K562 (cell line): Measurements from ENCODE around the gene L3MBTL1. TPM values are rescaled to one million over a fixed set of nuclear protein-coding genes. Genes with fewer than 3 reads are reported as not detected.
A peak's percentile ranks its signal among the peaks of the same experiment; 100 is the strongest.

ENCODE experiments used
- AFF4 ChIP-seq: sonication (generic); formaldehyde crosslinking; IDR thresholded peaks from 2 replicates; pipeline ENCODE4 v1.8.0; 2023; ENCODE audit warnings: mild to moderate bottlenecking, missing genetic modification reagents
- ARID4B ChIP-seq: sonication (generic); formaldehyde crosslinking; IDR thresholded peaks from 2 replicates; pipeline ENCODE4 v1.8.0; 2022; ENCODE audit warnings: mild to moderate bottlenecking, missing genetic modification reagents
- CAMTA2 ChIP-seq: fragments of 250-450 bp; sonication (Bioruptor Pico); conservative IDR thresholded peaks from 2 replicates; pipeline ENCODE4 v1.5.1; 2022
- EGR1 ChIP-seq: fragments of 450-650 bp; conservative IDR thresholded peaks from 2 replicates; pipeline ENCODE4 v1.6.1; 2017; ENCODE audit warnings: mild to moderate bottlenecking
- ELF4 ChIP-seq: fragments of 450-650 bp; formaldehyde crosslinking; IDR thresholded peaks from 2 replicates; pipeline ENCODE4 v1.4.0; 2022; ENCODE audit warnings: missing genetic modification characterization
- HSF4 ChIP-seq: fragments of 250-450 bp; sonication (Bioruptor Pico); IDR thresholded peaks from 2 replicates; pipeline ENCODE4 v2.1.2; 2022; ENCODE audit warnings: mild to moderate bottlenecking, moderate library complexity, borderline replicate concordance
- KDM2B ChIP-seq: fragments of 250-450 bp; sonication (Bioruptor Pico); IDR thresholded peaks from 2 replicates; pipeline ENCODE4 v1.8.0; 2021; ENCODE audit warnings: mild to moderate bottlenecking, moderate library complexity
- L3MBTL2 ChIP-seq: fragments of 450-650 bp; IDR thresholded peaks from 2 replicates; pipeline ENCODE4 v1.6.1; 2016; ENCODE audit warnings: mild to moderate bottlenecking, moderate library complexity
- NFE2 ChIP-seq: IDR thresholded peaks from 2 replicates; pipeline ENCODE4 v1.6.1; 2014; ENCODE audit warnings: antibody characterized with exemption, low read depth
- PPARD ChIP-seq: fragments of 250-450 bp; sonication (Bioruptor Pico); IDR thresholded peaks from 2 replicates; pipeline ENCODE4 v1.8.0; 2022; ENCODE audit warnings: inconsistent platforms, mild to moderate bottlenecking, moderate library complexity
- RFX1 ChIP-seq: fragments of 450-650 bp; IDR thresholded peaks from 2 replicates; pipeline ENCODE4 v1.6.1; 2016; ENCODE audit warnings: mild to moderate bottlenecking, moderate library complexity
- SETDB1 ChIP-seq: IDR thresholded peaks from one replicate; pipeline ENCODE4 v1.6.1; 2012; ENCODE audit warnings: low read length, control low read depth, inconsistent platforms
- TRIM28 ChIP-seq: fragments of 450-650 bp; IDR thresholded peaks from 2 replicates; pipeline ENCODE4 v1.6.1; 2017
- ZBTB17 ChIP-seq: fragments of 450-650 bp; formaldehyde crosslinking; IDR thresholded peaks from 2 replicates; pipeline ENCODE4 v1.4.0; 2020; ENCODE audit warnings: mild to moderate bottlenecking
- ZFP91 ChIP-seq: sonication (generic); formaldehyde crosslinking; IDR thresholded peaks from 2 replicates; pipeline ENCODE4 v1.8.0; 2022; ENCODE audit warnings: mild to moderate bottlenecking, missing genetic modification reagents
- ZKSCAN8 ChIP-seq: fragments of 200-800 bp; sonication (Bioruptor generic); IDR thresholded peaks from 2 replicates; pipeline ENCODE4 v1.6.1; 2016; ENCODE audit warnings: missing genetic modification characterization, missing compliant biosample characterization
- ZNF165 ChIP-seq: fragments of 250-450 bp; sonication (Bioruptor Pico); IDR thresholded peaks from 2 replicates; pipeline ENCODE4 v1.4.0; 2020; ENCODE audit warnings: borderline replicate concordance
- ZNF436 ChIP-seq: fragments of 250-450, 450-650 bp; sonication (Bioruptor Pico); formaldehyde crosslinking; IDR thresholded peaks from 2 replicates; pipeline ENCODE4 v1.7.0; 2020; ENCODE audit warnings: mild to moderate bottlenecking
- ZNF551 ChIP-seq: fragments of 250-450 bp; sonication (Bioruptor Pico); IDR thresholded peaks from 2 replicates; pipeline ENCODE4 v1.5.0; 2021; ENCODE audit warnings: mild to moderate bottlenecking, moderate library complexity
- ZNF764 ChIP-seq: fragments of 250-450 bp; sonication (Bioruptor Pico); IDR thresholded peaks from 2 replicates; pipeline ENCODE4 v1.4.0; 2020; ENCODE audit warnings: low read depth, mild to moderate bottlenecking, moderate library complexity
- polyA plus RNA-seq, 8 experiments: library from polyadenylated mRNA; depleted of rRNA in 4 of 8; stranded (reverse) in 5 of 8; unstranded in 3 of 8; fragments of >200 nt; fragmentation: Nextera tagmentation in 2 of 8; fragmentation: Illumina TruSeq in 1 of 8; extraction: Ambion mirVana in 2 of 8; extraction: Trizol in 1 of 8; gene quantifications; 2 replicates each; pipeline versions ENCODE4 v1.2.1 to v1.2.3, GENCODE V29; 2011 to 2014; ENCODE audit warnings: inconsistent platforms in 1 of 8, missing spikeins in 1 of 8
- total RNA-seq, 7 experiments: library from RNA; depleted of rRNA in 6 of 7; stranded (reverse); fragments of >200 nt in 6 of 7; fragmentation: Illumina TruSeq in 2 of 7; extraction: Trizol in 2 of 7; gene quantifications; 2 replicates each; pipeline versions ENCODE4 v1.2.1 to v1.2.3, GENCODE V29; 2011 to 2021; ENCODE audit warnings: low replicate concordance in 1 of 7

L3MBTL1 gene
- total and polyA plus RNA-seq, 9 of the 15 experiments (the other 6 are each of a cell fraction or from before 2014, with no cell fraction given): 0.77 to 10.0 (median 4.4) TPM

GRCh38 chr20:43537921-43538877 lies 30.7 kb downstream of the L3MBTL1 start (continued):
- TF ChIP-seq ARID4B (CRISPR knock-in tag) (no peak), EGR1 (no peak), KDM2B (no peak), HSF4 (CRISPR knock-in tag) (no peak), TRIM28 (no peak), L3MBTL2 (no peak), ZBTB17 (CRISPR knock-in tag) (peak; percentile 68; the same call in 1 of the 2 replicates), RFX1 (no peak), ZNF551 (CRISPR knock-in tag) (no peak), ZNF436 (no peak), ZNF764 (CRISPR knock-in tag) (no peak), SETDB1 (no peak), ZFP91 (CRISPR knock-in tag) (no peak), ELF4 (no peak), ZNF165 (CRISPR knock-in tag) (no peak), PPARD (CRISPR knock-in tag) (no peak), CAMTA2 (CRISPR knock-in tag) (no peak), ZKSCAN8 (CRISPR knock-in tag) (no peak), AFF4 (no peak), NFE2 (no peak)
